Fibroblast of villous mesenchyme (primary cell): ENCODE data around the gene PPARGC1A. TPM values are rescaled to one million over a fixed set of nuclear protein-coding genes. Genes with fewer than 3 reads are reported as not detected.

Source experiments
- DNase-seq: peaks from one replicate; pipeline ENCODE4 v3.0.0-alpha.2; 2010; ENCODE audit warnings: low read depth
- H3K4me3 ChIP-seq: 2 replicates; pipeline ENCODE4 v1.5.1; 2011; ENCODE audit warnings: low read depth, mild to moderate bottlenecking, low read length
- CTCF ChIP-seq: IDR thresholded peaks from 2 replicates; pipeline ENCODE4 v1.5.1; 2012; ENCODE audit warnings: low read depth, mild to moderate bottlenecking, low read length; ENCODE audit not compliant: insufficient read depth
- total RNA-seq: library from RNA; depleted of rRNA; stranded (reverse); fragments of >200 nt; gene quantifications from 2 replicates; pipeline ENCODE4 v1.2.3, GENCODE V29; 2012

The PPARGC1A gene
- total RNA-seq, 1 donor: 0.86 TPM

DNA sequence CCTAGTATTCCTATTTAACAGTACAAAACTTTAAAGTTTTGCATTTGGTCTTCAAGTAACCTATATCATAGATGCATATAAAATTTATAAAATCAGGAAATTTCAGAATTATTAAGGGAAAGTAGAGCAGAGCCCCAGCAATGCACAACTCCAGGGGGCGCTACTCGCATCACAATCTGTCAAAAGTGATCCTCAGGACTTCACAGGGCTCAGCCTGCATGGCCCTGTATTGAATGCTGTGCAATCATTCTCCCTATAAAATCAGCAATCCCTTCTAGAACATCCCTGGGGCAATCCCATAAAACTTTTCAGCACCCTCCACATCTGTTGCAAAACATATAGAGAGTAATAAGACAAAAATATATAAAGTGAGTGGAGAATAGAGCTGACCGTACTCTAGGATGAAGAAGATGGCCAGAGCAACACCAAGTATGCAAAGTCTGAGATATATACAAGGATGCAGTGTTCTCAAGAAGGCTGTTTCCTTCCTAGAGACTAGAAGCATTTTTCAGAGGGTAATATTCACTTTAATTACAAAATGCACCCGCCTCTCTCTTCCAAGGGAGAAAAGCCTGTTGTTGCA is 12.5 kb upstream of the PPARGC1A start:
- TF ChIP-seq CTCF: no peak
- H3K4me3 ChIP-seq: no peak overlapping the region
- no peak for DNase-seq

- no peak for DNase-seq
- no peak for TF ChIP-seq CTCF
- H3K4me3 ChIP-seq: no peak overlapping the region
Measured at GRCh38 chr4:23900636-23901035, 10.8 kb upstream of the PPARGC1A start.

- no peak for TF ChIP-seq CTCF
- no peak overlapping the region for H3K4me3 ChIP-seq
- no peak for DNase-seq
Measured at GRCh38 chr4:23899565-23899964, 9.7 kb upstream of the PPARGC1A start.

- H3K4me3 ChIP-seq: no peak overlapping the region
- DNase-seq: no peak
- TF ChIP-seq CTCF: no peak
Measured at GRCh38 chr4:23897564-23898109, 7.8 kb upstream of the PPARGC1A start.

GRCh38 chr4:23894021-23894420 is 4.2 kb upstream of the PPARGC1A start:
- TF ChIP-seq CTCF: no peak
- no peak for DNase-seq
- no peak overlapping the region for H3K4me3 ChIP-seq

- DNase-seq: no peak
- H3K4me3 ChIP-seq: no peak overlapping the region
- TF ChIP-seq CTCF: no peak
Measured at GRCh38 chr4:23891064-23891421, 1.2 kb upstream of the PPARGC1A start.

DNA sequence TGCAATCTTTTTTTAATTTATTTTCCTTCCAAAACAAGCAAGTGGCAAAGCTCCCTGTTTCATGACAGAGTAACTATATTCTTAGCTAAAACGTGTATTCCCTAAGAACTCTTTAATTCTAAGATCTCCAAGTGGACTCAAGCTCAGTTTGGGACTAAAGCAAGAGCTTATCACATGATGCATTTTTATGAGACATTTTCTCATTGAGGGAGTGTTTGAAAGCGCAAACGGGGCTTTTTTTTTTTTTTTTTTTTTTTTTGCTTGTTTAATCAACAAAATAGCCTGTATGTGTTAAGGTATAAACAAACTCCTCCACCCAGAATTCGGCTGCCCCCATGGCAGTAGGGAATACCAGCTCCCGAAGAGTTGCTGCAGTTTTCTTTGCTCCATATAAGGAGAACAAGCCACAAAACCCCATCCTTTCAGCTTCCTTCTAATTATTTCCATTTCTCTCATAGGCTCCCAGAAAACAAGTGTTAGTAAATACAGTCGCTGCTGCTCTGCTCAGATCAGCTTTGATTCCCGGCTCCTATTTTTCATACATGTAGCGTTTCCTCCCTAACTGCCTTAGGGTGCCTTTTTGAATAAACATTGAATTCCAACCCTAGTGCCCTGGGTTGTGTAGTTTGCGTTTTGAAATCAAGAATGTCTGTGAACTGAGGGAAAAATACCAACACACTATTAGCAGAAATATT is 669 bp upstream of the PPARGC1A start:
- DNase-seq: peak; percentile 50
- no peak for TF ChIP-seq CTCF
- peak overlapping the region; percentile 3 for H3K4me3 ChIP-seq
